ENCODE measurements around the gene PFKM. TPM values are rescaled to one million over a fixed set of nuclear protein-coding genes. Genes with fewer than 3 reads are reported as not detected.

The PFKM gene
- total and polyA plus RNA-seq, 9 of the 15 experiments (the other 6 are each of a cell fraction or from before 2014, with no cell fraction given): 16.5 to 39.9 (median 31.7) TPM

GRCh38 chr12:48183876-48184548 lies 64.8 kb downstream of the PFKM start:
- in situ Hi-C loops (cut with MboI): no loop called here
- no peaks in the 10 kb centered on the region for H4K20me1 ChIP-seq (replicated peaks; ENCODE audit: control insufficient read depth, insufficient read depth, low read length)
- H3K27ac ChIP-seq (ENCODE audit: extremely low read depth, low read depth, low read length): no peak overlapping the region
- H3K9me3 ChIP-seq (replicated peaks; ENCODE audit: control insufficient read depth, insufficient read depth, low read depth, low read length): no peaks in the 10 kb centered on the region
- DNase-seq (ENCODE audit: extremely low read depth in 1 of 4, low spot score in 3 of 4): no peak
- peaks cover 0 to 17% of the 10 kb centered on the region in 2 experiments; a peak in 3 of 5 replicates for H3K4me1 ChIP-seq (replicated peaks in 1 of 2; ENCODE audit: control insufficient read depth in 2 of 2, insufficient read depth in 2 of 2, low read length in 2 of 2)
- no peaks in the 10 kb centered on the region for H3K79me2 ChIP-seq (ENCODE audit: control insufficient read depth, insufficient read depth, low read length)
- peaks cover 3% of the 10 kb centered on the region for H3K9me1 ChIP-seq (ENCODE audit: control insufficient read depth, insufficient read depth, low read length)
- ChIA-PET POLR2A (no interaction called here), CTCF (ENCODE audit: low intra/inter-chr PET ratio) (no interaction called here)
- peak overlapping the region; percentile 34 for H3K4me3 ChIP-seq
- intact Hi-C loops (cut with micrococcal nuclease): no loop called here
- no TSS peak for BruUV-seq (replicated peaks)
- TF ChIP-seq ZFX (CRISPR knock-in tag; IDR thresholded peaks at IDR 0.05): no peak
- no peak for TF ChIP-seq SMARCC2 (IDR thresholded peaks at IDR 0.05; ENCODE audit: low read depth)
- no peak for TF ChIP-seq NELFE (IDR thresholded peaks at IDR 0.05; ENCODE audit: insufficient read depth, insufficient read length)
- no peak for TF ChIP-seq ZNF668 (CRISPR knock-in tag; IDR thresholded peaks at IDR 0.05)
- no peak for TF ChIP-seq TAF15 (IDR thresholded peaks at IDR 0.05; ENCODE audit: low read depth, low read length)
- no peak for TF ChIP-seq ZNF696 (CRISPR knock-in tag; conservative IDR thresholded peaks at IDR 0.05)
- no peak for TF ChIP-seq NR2C1 (IDR thresholded peaks at IDR 0.05)
- TF ChIP-seq NR2C1 (tag; IDR thresholded peaks at IDR 0.05): no peak
- TF ChIP-seq HOXB6 (CRISPR knock-in tag; IDR thresholded peaks at IDR 0.05; ENCODE audit: borderline replicate concordance): no peak
- no peak for TF ChIP-seq CBX8 (IDR thresholded peaks at IDR 0.05; ENCODE audit: borderline replicate concordance, extremely low read depth, low read depth, low read length, poor library complexity, severe bottlenecking)
- TF ChIP-seq GTF3C2 (IDR thresholded peaks at IDR 0.05; ENCODE audit: borderline replicate concordance, extremely low read depth, insufficient read length): no peak
- TF ChIP-seq ZBTB5 (IDR thresholded peaks at IDR 0.05): no peak
- no peaks in the 10 kb centered on the region for H3K36me3 ChIP-seq (ENCODE audit: control insufficient read depth, insufficient read depth, low read length)
- no peak for FAIRE-seq
- H2AFZ ChIP-seq (ENCODE audit: low read depth, low read length): peak overlapping the region; percentile 89
- peak overlapping the region in 1 of 2 experiments; percentile 74; a peak in 1 of 4 replicates for H3K9ac ChIP-seq (ENCODE audit: insufficient read depth in 1 of 2, low read depth in 2 of 2, low read length in 2 of 2)
- H3K27me3 ChIP-seq (ENCODE audit: control insufficient read depth in 2 of 2, insufficient read depth in 2 of 2, low read length in 2 of 2): peaks cover 21 to 42% of the 10 kb centered on the region in 2 experiments; a peak in 4 of 5 replicates
- ATAC-seq: peak; percentile 16
- WGBS (ENCODE audit: insufficient coverage, low coverage, missing lambda C conversion rate): 43% methylated on average over 42 of the region's 61 CpGs
- H3K4me2 ChIP-seq (ENCODE audit: insufficient read depth, low read length): peak overlapping the region; percentile 82
